ENCODE results near the gene MLLT10. TPM values are rescaled to one million over a fixed set of nuclear protein-coding genes. Genes with fewer than 3 reads are reported as not detected.

The MLLT10 gene
- total and polyA plus RNA-seq, 10 of the 15 experiments (the other 5 are each of a cell fraction or from before 2014, with no cell fraction given), result 8.7 to 61.1 (median 28.5) TPM

DNA sequence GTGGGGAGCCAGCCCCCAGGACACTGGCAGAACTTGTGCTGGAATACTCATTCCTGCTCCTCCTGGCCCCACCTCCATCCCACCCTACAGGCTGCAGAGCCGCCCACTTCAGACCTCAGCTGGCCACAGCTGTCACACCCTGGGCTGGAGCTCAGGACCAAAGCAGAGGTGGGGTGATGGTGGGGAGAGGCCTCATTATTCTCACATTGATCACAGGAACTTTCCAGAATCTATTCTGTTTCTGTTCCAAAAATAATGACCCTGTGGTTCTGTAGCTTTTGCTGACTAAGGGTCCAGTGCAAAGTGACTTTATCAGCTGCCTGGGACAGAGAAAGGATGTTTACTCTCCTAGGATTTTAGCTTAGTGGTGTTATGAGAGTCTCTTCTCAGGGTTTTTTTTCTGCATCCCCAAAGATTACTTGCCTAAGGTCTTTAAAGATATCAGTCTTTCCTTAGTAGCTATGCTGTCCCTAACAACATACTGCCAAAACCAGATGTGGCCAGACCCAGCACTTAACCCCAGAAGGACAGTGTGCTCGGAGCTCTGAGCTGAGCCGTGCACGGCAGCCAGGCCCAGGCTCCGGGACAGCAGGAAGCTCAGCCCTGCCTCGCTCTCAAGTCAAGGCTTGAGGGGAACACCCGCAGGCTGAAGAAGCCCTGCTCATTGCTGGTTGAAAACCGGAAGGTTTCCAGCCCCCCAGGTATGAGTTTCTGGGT is 223.3 kb downstream of the MLLT10 start:
- SMC1A ChIA-PET (ENCODE audit: uncharacterized antibody, unreplicated experiment), result interaction anchor here (0.9 kb wide), 1 partner anchor 196 kb away, joined by 3 read pairs; no protein-coding TSS in a partner anchor
- no peaks in the 10 kb centered on the region; a peak in 4 of 4 replicates for H3K36me3 ChIP-seq (ENCODE audit: control insufficient read depth in 2 of 2, insufficient read depth in 2 of 2, low read length in 1 of 2)
- intact Hi-C loops (cut with micrococcal nuclease; ENCODE audit: unreplicated experiment) (no loop called here), in situ Hi-C loops (cut with MboI) (no loop called here)
- no peak overlapping the region for H2AFZ ChIP-seq (ENCODE audit: control insufficient read depth, low read depth, low read length)
- BruUV-seq (replicated peaks), result no TSS peak
- H3K4me3 ChIP-seq, result no peak overlapping the region
- no peak for FAIRE-seq
- H4K20me1 ChIP-seq (ENCODE audit: control insufficient read depth, insufficient read depth), result no peaks in the 10 kb centered on the region
- CTCF ChIA-PET, result interaction anchor here (1.0 kb wide), 1 partner anchor 9 kb away, joined by 4 read pairs; no protein-coding TSS in a partner anchor
- no peaks in the 10 kb centered on the region for H3K4me1 ChIP-seq (ENCODE audit: control insufficient read depth, insufficient read depth, low read length)
- H3K4me2 ChIP-seq (ENCODE audit: control insufficient read depth, insufficient read depth), result no peak overlapping the region
- 91% methylated on average over 8 of the region's 8 CpGs for WGBS (ENCODE audit: insufficient coverage, insufficient replicate concordance, low lambda C conversion rate, missing lambda C conversion rate)
- no peak for ATAC-seq
- H3K9ac ChIP-seq (ENCODE audit: control insufficient read depth, insufficient read depth, low read length), result no peak overlapping the region
- RAD21 ChIA-PET (ENCODE audit: unreplicated experiment), result interaction anchor here (0.8 kb wide), 1 partner anchor 196 kb away, joined by 3 read pairs; no protein-coding TSS in a partner anchor
- no peak for DNase-seq (ENCODE audit: low read depth, low spot score)
- no peaks in the 10 kb centered on the region for H3K79me2 ChIP-seq (ENCODE audit: control insufficient read depth, insufficient read depth, low read length)
- H3K27me3 ChIP-seq (replicated peaks in 1 of 2; ENCODE audit: control insufficient read depth in 2 of 2, insufficient read depth in 2 of 2, low read length in 1 of 2), result no peaks in the 10 kb centered on the region
- no peak overlapping the region for H3K27ac ChIP-seq (ENCODE audit: control insufficient read depth, insufficient read depth)
- H3K9me3 ChIP-seq (replicated peaks; ENCODE audit: control insufficient read depth, insufficient read depth, low read length), result no peaks in the 10 kb centered on the region
- POLR2A ChIA-PET, result no interaction called here
- TF ChIP-seq RCOR1 (conservative IDR thresholded peaks at IDR 0.05; ENCODE audit: low read depth, low read length) (no peak), MYB (IDR thresholded peaks at IDR 0.05; ENCODE audit: borderline replicate concordance, low read depth, low read length) (no peak), NFYA (IDR thresholded peaks at IDR 0.05; ENCODE audit: borderline replicate concordance, low read depth, low read length) (no peak), PAX8 (IDR thresholded peaks at IDR 0.05) (no peak), NFYB (IDR thresholded peaks at IDR 0.05; ENCODE audit: insufficient read depth, low read depth, low read length) (no peak)
- TF ChIP-seq, protein P1, sequence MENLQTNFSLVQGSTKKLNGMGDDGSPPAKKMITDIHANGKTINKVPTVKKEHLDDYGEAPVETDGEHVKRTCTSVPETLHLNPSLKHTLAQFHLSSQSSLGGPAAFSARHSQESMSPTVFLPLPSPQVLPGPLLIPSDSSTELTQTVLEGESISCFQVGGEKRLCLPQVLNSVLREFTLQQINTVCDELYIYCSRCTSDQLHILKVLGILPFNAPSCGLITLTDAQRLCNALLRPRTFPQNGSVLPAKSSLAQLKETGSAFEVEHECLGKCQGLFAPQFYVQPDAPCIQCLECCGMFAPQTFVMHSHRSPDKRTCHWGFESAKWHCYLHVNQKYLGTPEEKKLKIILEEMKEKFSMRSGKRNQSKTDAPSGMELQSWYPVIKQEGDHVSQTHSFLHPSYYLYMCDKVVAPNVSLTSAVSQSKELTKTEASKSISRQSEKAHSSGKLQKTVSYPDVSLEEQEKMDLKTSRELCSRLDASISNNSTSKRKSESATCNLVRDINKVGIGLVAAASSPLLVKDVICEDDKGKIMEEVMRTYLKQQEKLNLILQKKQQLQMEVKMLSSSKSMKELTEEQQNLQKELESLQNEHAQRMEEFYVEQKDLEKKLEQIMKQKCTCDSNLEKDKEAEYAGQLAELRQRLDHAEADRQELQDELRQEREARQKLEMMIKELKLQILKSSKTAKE (IDR thresholded peaks at IDR 0.05; ENCODE audit: low read depth, poor library complexity, severe bottlenecking), result no peak

Measured in GM12878 (cell line).